GM18526 (cell line): ENCODE results near the gene HOXB1.

Source experiments
- POLR2A ChIP-seq: IDR thresholded peaks from 3 replicates; pipeline ENCODE4 v1.6.1; 2011; ENCODE audit not compliant: insufficient read length; ENCODE audit errors: extremely low read depth

HOXB1 gene

GRCh38 chr17:48530887-48531272, at the start of gene HOXB1:
HOXB1 (minus strand) TSS chr17:48531011; CDS start chr17:48530904, 107 bp downstream.
- no peak for TF ChIP-seq POLR2A

GRCh38 chr17:48579760-48580554, 49.1 kb upstream of the HOXB1 start:
- TF ChIP-seq POLR2A: no peak

- no peak for TF ChIP-seq POLR2A
Observed at GRCh38 chr17:48579471-48579759, 48.6 kb upstream of the HOXB1 start.

- no peak for TF ChIP-seq POLR2A
Observed at GRCh38 chr17:48578616-48579470, 48.0 kb upstream of the HOXB1 start.

- no peak for TF ChIP-seq POLR2A
Observed at GRCh38 chr17:48577946-48578615, 47.3 kb upstream of the HOXB1 start, which contains the start of gene HOXB4. HOXB4 (minus strand) TSS chr17:48578350; CDS start chr17:48578319, 31 bp downstream.

- peak; percentile 24 for TF ChIP-seq POLR2A
Observed at GRCh38 chr17:48577330-48577945, 46.6 kb upstream of the HOXB1 start.

- TF ChIP-seq POLR2A: no peak
Observed at GRCh38 chr17:48576479-48577309, 45.9 kb upstream of the HOXB1 start.

- TF ChIP-seq POLR2A: no peak
Observed at GRCh38 chr17:48575673-48576478, 45.1 kb upstream of the HOXB1 start.

- no peak for TF ChIP-seq POLR2A
Observed at GRCh38 chr17:48575066-48575582, 44.3 kb upstream of the HOXB1 start.

GRCh38 chr17:48574505-48575065, 43.8 kb upstream of the HOXB1 start:
- TF ChIP-seq POLR2A: no peak

- TF ChIP-seq POLR2A: no peak
Observed at GRCh38 chr17:48571826-48572417, 41.1 kb upstream of the HOXB1 start.

GRCh38 chr17:48571024-48571818, 40.4 kb upstream of the HOXB1 start:
- TF ChIP-seq POLR2A: no peak
